Gastrocnemius medialis (tissue), 4 donors: ENCODE data around the gene CTSD. TPM values are rescaled to one million over a fixed set of nuclear protein-coding genes. Genes with fewer than 3 reads are reported as not detected.

Source experiments
- ATAC-seq, 2 donors: fragments of 150-250 bp; one replicate each; pipeline ENCODE4 v1.9.1; 2016
- DNase-seq, 2 donors: peaks; one replicate each; pipeline ENCODE4 v3.0.0-alpha.2; 2019
- H3K27ac ChIP-seq, 4 donors: fragments of 200-600 bp; sonication (generic); 1 replicate in 1 of 4; 2 replicates in 3 of 4; pipeline ENCODE4 v1.5.1; 2016 to 2018; ENCODE audit warnings: mild to moderate bottlenecking in 2 of 4, moderate library complexity in 1 of 4
- H3K27me3 ChIP-seq, 3 donors: fragments of 200-600 bp; sonication (generic) in 2 of 3; 1 replicate in 1 of 3; 2 replicates in 2 of 3; pipeline versions ENCODE4 v1.5.1 to v1.6.0; 2016 to 2019; ENCODE audit warnings: mild to moderate bottlenecking in 1 of 3, moderate library complexity in 1 of 3
- H3K36me3 ChIP-seq, 2 donors: fragments of 200-600 bp; sonication (generic) in 1 of 2; one replicate each; pipeline ENCODE4 v1.5.1; 2017 to 2018
- H3K4me1 ChIP-seq, 2 donors: fragments of 200-600 bp; sonication (generic) in 1 of 2; one replicate each; pipeline ENCODE4 v1.5.1; 2016 to 2017; ENCODE audit warnings: mild to moderate bottlenecking in 2 of 2
- H3K4me3 ChIP-seq, 4 donors: fragments of 200-600 bp; sonication (generic) in 3 of 4; 1 replicate in 1 of 4; 2 replicates in 3 of 4; pipeline ENCODE4 v1.5.1; 2016 to 2019; ENCODE audit warnings: mild to moderate bottlenecking in 2 of 4
- H3K9me3 ChIP-seq, 3 donors: fragments of 200-600 bp; sonication (generic) in 2 of 3; 1 replicate in 1 of 3; 2 replicates in 2 of 3; pipeline ENCODE4 v1.5.1; 2016 to 2019
- CTCF ChIP-seq, 5 experiments: fragments of 450-650 bp in 3 of 5; fragments of 200-600 bp in 2 of 5; sonication (generic) in 2 of 5; IDR thresholded peaks in 4 of 5; conservative IDR thresholded peaks in 1 of 5; 1 replicate in 4 of 5; 2 replicates in 1 of 5; pipeline ENCODE4 v1.5.1; 2016 to 2019; ENCODE audit warnings: antibody characterized with exemption in 5 of 5, mild to moderate bottlenecking in 3 of 5, moderate library complexity in 3 of 5
- POLR2A ChIP-seq, 2 donors: fragments of 450-650 bp; IDR thresholded peaks; one replicate each; pipeline ENCODE4 v1.6.1; 2017; ENCODE audit warnings: antibody characterized with exemption in 2 of 2, mild to moderate bottlenecking in 2 of 2, moderate library complexity in 2 of 2
- in situ Hi-C, 4 donors: fragments of 200-750 bp; cut with MboI; loops; one replicate each; pipeline versions ENCODE4 v1.15.0 to v1.8.0; 2017; ENCODE audit warnings: low sequenced_read_pairs in 4 of 4
- intact Hi-C: fragments of 100-400 bp; cut with DNase I; formaldehyde crosslinking; loops from one replicate; pipeline ENCODE4 v1.15.1; 2023; ENCODE audit warnings: low total_unique reads
- total RNA-seq, 4 donors: library from RNA; depleted of rRNA; stranded (reverse); fragments of >200 nt; gene quantifications; one replicate each; pipeline versions ENCODE4 v1.1.0 to v1.2.3, GENCODE V29; 2016

The CTSD gene
- total RNA-seq, 4 donors from 2014 or later = 490 to 981 (median 845) TPM

GRCh38 chr11:1780700-1781592 lies 17.2 kb upstream of the CTSD start:
- no peaks in the 10 kb centered on the region for H3K4me1 ChIP-seq
- no peak overlapping the region for H3K27ac ChIP-seq

GRCh38 chr11:1779806-1780699 lies 16.3 kb upstream of the CTSD start:
- no peaks in the 10 kb centered on the region for H3K9me3 ChIP-seq
- no peaks in the 10 kb centered on the region for H3K27me3 ChIP-seq
- intact Hi-C loops (no loop called here), in situ Hi-C loops (no loop called here)
- H3K4me1 ChIP-seq = no peaks in the 10 kb centered on the region
- TF ChIP-seq CTCF (IDR thresholded peaks at IDR 0.05 in 4 of 5, conservative IDR thresholded peaks at IDR 0.05 in 1 of 5) = no peak
- no peak for TF ChIP-seq POLR2A (IDR thresholded peaks at IDR 0.05)
- H3K4me3 ChIP-seq = no peak overlapping the region
- ATAC-seq (no peak), DNase-seq (no peak)
- H3K27ac ChIP-seq = no peak overlapping the region
- H3K36me3 ChIP-seq = no peaks in the 10 kb centered on the region

More at GRCh38 chr11:1780700-1781592, 17.2 kb upstream of the CTSD start:
- no peak for ATAC-seq
- no peaks in the 10 kb centered on the region for H3K27me3 ChIP-seq
- no peak for TF ChIP-seq CTCF (IDR thresholded peaks at IDR 0.05 in 4 of 5, conservative IDR thresholded peaks at IDR 0.05 in 1 of 5)
- no peak for TF ChIP-seq POLR2A (IDR thresholded peaks at IDR 0.05)
- H3K36me3 ChIP-seq = no peaks in the 10 kb centered on the region
- in situ Hi-C loops = no loop called here
- H3K4me3 ChIP-seq = no peak overlapping the region
- intact Hi-C loops = no loop called here
- no peak for DNase-seq
- H3K9me3 ChIP-seq = no peaks in the 10 kb centered on the region

- TF ChIP-seq CTCF (IDR thresholded peaks at IDR 0.05 in 4 of 5, conservative IDR thresholded peaks at IDR 0.05 in 1 of 5) (no peak), POLR2A (IDR thresholded peaks at IDR 0.05) (no peak)
- no peaks in the 10 kb centered on the region for H3K4me1 ChIP-seq
- intact Hi-C loops = no loop called here
These were observed 15.5 kb upstream of the CTSD start for GRCh38 chr11:1779034-1779805.

GRCh38 chr11:1778141-1778911 lies 14.6 kb upstream of the CTSD start:
- Histone ChIP-seq H3K36me3 (no peaks in the 10 kb centered on the region), H3K27me3 (no peaks in the 10 kb centered on the region), H3K27ac (no peak overlapping the region), H3K4me3 (no peak overlapping the region), H3K4me1 (no peaks in the 10 kb centered on the region), H3K9me3 (no peaks in the 10 kb centered on the region)
- in situ Hi-C loops = no loop called here
- ATAC-seq (no peak), DNase-seq (no peak)
- no peak for TF ChIP-seq CTCF (IDR thresholded peaks at IDR 0.05 in 4 of 5, conservative IDR thresholded peaks at IDR 0.05 in 1 of 5)
- no peak for TF ChIP-seq POLR2A (IDR thresholded peaks at IDR 0.05)
- intact Hi-C loops = no loop called here

More at GRCh38 chr11:1779034-1779805, 15.5 kb upstream of the CTSD start:
- Histone ChIP-seq H3K9me3 (no peaks in the 10 kb centered on the region), H3K36me3 (no peaks in the 10 kb centered on the region), H3K4me3 (no peak overlapping the region), H3K27ac (no peak overlapping the region), H3K27me3 (no peaks in the 10 kb centered on the region)
- DNase-seq (no peak), ATAC-seq (no peak)
- in situ Hi-C loops = no loop called here
